Trophoblast cell (in vitro differentiated cells and primary cell): ENCODE data around the gene GAS2.

Experiments
- DNase-seq, 2 donors: peaks; one replicate each; pipeline ENCODE4 v3.0.0-alpha.2; 2016
- H2AFZ ChIP-seq: 2 replicates; pipeline ENCODE4 v1.6.1; 2013; ENCODE audit warnings: low read length, moderate library complexity, mild to moderate bottlenecking; ENCODE audit not compliant: insufficient read depth, poor library complexity
- H2AK5ac ChIP-seq: 2 replicates; pipeline ENCODE4 v1.6.1; 2013; ENCODE audit warnings: mild to moderate bottlenecking, low read length
- H2BK120ac ChIP-seq: 2 replicates; pipeline ENCODE4 v1.6.1; 2013; ENCODE audit warnings: low read length, mild to moderate bottlenecking, moderate library complexity; ENCODE audit not compliant: insufficient read depth, poor library complexity
- H2BK12ac ChIP-seq: 2 replicates; pipeline ENCODE4 v1.6.1; 2013; ENCODE audit warnings: mild to moderate bottlenecking, low read length, moderate library complexity
- H2BK5ac ChIP-seq: 2 replicates; pipeline ENCODE4 v1.6.1; 2013; ENCODE audit warnings: low read length, low read depth, moderate library complexity, mild to moderate bottlenecking; ENCODE audit not compliant: poor library complexity
- H3K14ac ChIP-seq: 2 replicates; pipeline ENCODE4 v1.6.1; 2013; ENCODE audit warnings: mild to moderate bottlenecking, low read length
- H3K18ac ChIP-seq: 2 replicates; pipeline ENCODE4 v1.6.1; 2013; ENCODE audit warnings: mild to moderate bottlenecking, low read length
- H3K23ac ChIP-seq: 2 replicates; pipeline ENCODE4 v1.6.1; 2013; ENCODE audit warnings: low read length
- H3K27ac ChIP-seq: 2 replicates; pipeline ENCODE4 v1.5.1; 2013; ENCODE audit warnings: low read depth, mild to moderate bottlenecking, inconsistent platforms, low read length, moderate library complexity
- H3K27me3 ChIP-seq: 2 replicates; pipeline ENCODE4 v1.6.1; 2013; ENCODE audit warnings: inconsistent platforms, mild to moderate bottlenecking, low read length, moderate library complexity; ENCODE audit not compliant: insufficient read depth
- H3K36me3 ChIP-seq, 2 experiments: 1 replicate in 1 of 2; 2 replicates in 1 of 2; pipeline ENCODE4 v1.6.1; 2013; ENCODE audit warnings: low read length in 2 of 2, mild to moderate bottlenecking in 2 of 2, moderate library complexity in 1 of 2; ENCODE audit not compliant: insufficient read depth in 2 of 2, control insufficient read depth in 1 of 2
- H3K4ac ChIP-seq: 2 replicates; pipeline ENCODE4 v1.6.1; 2013; ENCODE audit warnings: low read depth, mild to moderate bottlenecking, low read length, moderate library complexity
- H3K4me1 ChIP-seq, 2 experiments: 1 replicate in 1 of 2; 2 replicates in 1 of 2; pipeline ENCODE4 v1.6.1; 2013; ENCODE audit warnings: low read length in 2 of 2, mild to moderate bottlenecking in 2 of 2, moderate library complexity in 1 of 2; ENCODE audit not compliant: insufficient read depth in 2 of 2, control insufficient read depth in 1 of 2
- H3K4me2 ChIP-seq: 2 replicates; pipeline ENCODE4 v1.6.1; 2013; ENCODE audit warnings: inconsistent platforms, mild to moderate bottlenecking, low read length, moderate library complexity
- H3K4me3 ChIP-seq: 2 replicates; pipeline ENCODE4 v1.5.1; 2013; ENCODE audit warnings: mild to moderate bottlenecking, low read depth, low read length, inconsistent platforms
- H3K79me1 ChIP-seq: one replicate; pipeline ENCODE4 v1.6.1; 2013; ENCODE audit warnings: low read length
- H3K79me2 ChIP-seq: 2 replicates; pipeline ENCODE4 v1.6.1; 2013; ENCODE audit warnings: low read length, mild to moderate bottlenecking; ENCODE audit not compliant: control insufficient read depth, insufficient read depth, poor library complexity
- H3K9ac ChIP-seq: 2 replicates; pipeline ENCODE4 v1.6.1; 2013; ENCODE audit warnings: mild to moderate bottlenecking, low read length
- H3K9me3 ChIP-seq: 2 replicates; pipeline ENCODE4 v1.6.1; 2013; ENCODE audit warnings: low read depth, mild to moderate bottlenecking, control low read depth, inconsistent platforms, low read length; ENCODE audit not compliant: insufficient read depth
- H4K12ac ChIP-seq: 2 replicates; pipeline ENCODE4 v1.6.1; 2013; ENCODE audit warnings: low read depth, mild to moderate bottlenecking, low read length, moderate library complexity
- H4K8ac ChIP-seq: 2 replicates; pipeline ENCODE4 v1.6.1; 2013; ENCODE audit warnings: low read depth, mild to moderate bottlenecking, low read length, moderate library complexity
- H4K91ac ChIP-seq: one replicate; pipeline ENCODE4 v1.6.1; 2013; ENCODE audit warnings: low read depth, mild to moderate bottlenecking, low read length, moderate library complexity
- whole genome bisulfite sequencing: extraction: QIAGEN DNeasy Blood & Tissue Kit; methylation state at CpG from one replicate; pipeline ENCODE4 v1.1.7; 2013; ENCODE audit warnings: missing lambda C conversion rate; ENCODE audit not compliant: insufficient read length, insufficient coverage; ENCODE audit errors: extremely low coverage; 5-methylcytosine and 5-hydroxymethylcytosine counted together

Gene GAS2

GRCh38 chr11:22669368-22669767, 3.0 kb downstream of the GAS2 start:
- Histone ChIP-seq H3K79me2 (no peaks in the 10 kb centered on the region), H3K9ac (no peak overlapping the region), H4K12ac (no peak overlapping the region), H3K18ac (no peak overlapping the region), H3K36me3 (no peaks in the 10 kb centered on the region), H2BK5ac (no peak overlapping the region), H3K4ac (no peak overlapping the region), H3K23ac (no peak overlapping the region), H3K27ac (no peak overlapping the region), H3K4me2 (no peak overlapping the region), H2BK12ac (no peak overlapping the region), H3K14ac (no peak overlapping the region), H4K91ac (no peak overlapping the region), H2BK120ac (no peak overlapping the region), H3K9me3 (no peaks in the 10 kb centered on the region), H3K79me1 (no peaks in the 10 kb centered on the region), H2AFZ (no peak overlapping the region), H3K4me3 (no peak overlapping the region), H2AK5ac (no peak overlapping the region), H3K4me1 (peaks cover 4 to 8% of the 10 kb centered on the region in 2 experiments), H3K27me3 (no peaks in the 10 kb centered on the region), H4K8ac (no peak overlapping the region)
- no CpG with 5 or more reads among the region's 2 CpGs for WGBS
- DNase-seq, result no peak

DNA sequence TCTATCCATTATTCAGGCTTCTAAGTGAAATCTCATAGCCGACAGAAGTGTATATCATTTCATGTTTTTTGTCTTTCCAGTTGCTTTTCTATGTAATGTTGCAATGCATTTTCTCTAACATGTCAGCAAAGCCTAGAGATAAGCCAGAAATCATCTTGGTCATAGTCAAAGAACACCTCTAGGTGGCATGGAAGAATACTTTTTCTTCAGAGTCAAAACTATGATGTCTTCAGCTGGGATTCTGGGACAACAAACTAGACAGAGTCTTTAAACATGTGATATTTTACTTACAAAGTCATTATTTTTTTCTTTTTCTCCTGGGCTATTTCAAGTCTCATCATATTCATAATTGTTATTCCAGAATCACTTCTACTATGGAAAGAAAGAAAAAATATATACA, 4.4 kb downstream of the GAS2 start:
- H3K14ac ChIP-seq, result no peak overlapping the region
- H2BK120ac ChIP-seq, result no peak overlapping the region
- H3K36me3 ChIP-seq, result no peaks in the 10 kb centered on the region
- no CpG with 5 or more reads among the region's 1 CpG for WGBS
- H3K79me1 ChIP-seq, result no peaks in the 10 kb centered on the region
- no peak overlapping the region for H2BK5ac ChIP-seq
- no peaks in the 10 kb centered on the region for H3K79me2 ChIP-seq
- H3K18ac ChIP-seq, result no peak overlapping the region
- H3K27me3 ChIP-seq, result no peaks in the 10 kb centered on the region
- H3K27ac ChIP-seq, result no peak overlapping the region
- H3K9me3 ChIP-seq, result no peaks in the 10 kb centered on the region
- peak in 1 of 2 donors; percentile 59 for DNase-seq
- H3K23ac ChIP-seq, result no peak overlapping the region
- H4K12ac ChIP-seq, result no peak overlapping the region
- no peak overlapping the region for H3K4me3 ChIP-seq
- no peak overlapping the region for H2AFZ ChIP-seq
- H2BK12ac ChIP-seq, result no peak overlapping the region
- no peak overlapping the region for H4K8ac ChIP-seq
- H3K4me1 ChIP-seq, result peaks cover 4 to 7% of the 10 kb centered on the region in 2 experiments
- no peak overlapping the region for H4K91ac ChIP-seq
- H3K9ac ChIP-seq, result no peak overlapping the region
- H3K4me2 ChIP-seq, result no peak overlapping the region
- no peak overlapping the region for H3K4ac ChIP-seq
- no peak overlapping the region for H2AK5ac ChIP-seq

- DNase-seq, result no peak
- no peaks in the 10 kb centered on the region for H3K27me3 ChIP-seq
- H3K18ac ChIP-seq, result no peak overlapping the region
- no peak overlapping the region for H3K9ac ChIP-seq
- peaks cover 4% of the 10 kb centered on the region in 2 experiments for H3K4me1 ChIP-seq
- no peak overlapping the region for H3K4me2 ChIP-seq
- H3K4ac ChIP-seq, result no peak overlapping the region
- H3K79me1 ChIP-seq, result no peaks in the 10 kb centered on the region
- H3K9me3 ChIP-seq, result no peaks in the 10 kb centered on the region
- no CpG with 5 or more reads among the region's 2 CpGs for WGBS
- no peak overlapping the region for H2AK5ac ChIP-seq
- H3K79me2 ChIP-seq, result no peaks in the 10 kb centered on the region
- no peak overlapping the region for H3K27ac ChIP-seq
- H3K36me3 ChIP-seq, result no peaks in the 10 kb centered on the region
- H3K23ac ChIP-seq, result no peak overlapping the region
- no peak overlapping the region for H4K8ac ChIP-seq
- H2BK5ac ChIP-seq, result no peak overlapping the region
- no peak overlapping the region for H3K4me3 ChIP-seq
- H2AFZ ChIP-seq, result no peak overlapping the region
- H2BK120ac ChIP-seq, result no peak overlapping the region
- H3K14ac ChIP-seq, result no peak overlapping the region
- no peak overlapping the region for H4K12ac ChIP-seq
- H4K91ac ChIP-seq, result no peak overlapping the region
- H2BK12ac ChIP-seq, result no peak overlapping the region
These were observed 5.3 kb downstream of the GAS2 start for GRCh38 chr11:22671751-22672150.

GRCh38 chr11:22674470-22675439, 8.3 kb downstream of the GAS2 start:
- H2AK5ac ChIP-seq, result no peak overlapping the region
- no peaks in the 10 kb centered on the region for H3K36me3 ChIP-seq
- no CpG with 5 or more reads among the region's 4 CpGs for WGBS
- no peak overlapping the region for H3K9ac ChIP-seq
- no peaks in the 10 kb centered on the region for H3K79me2 ChIP-seq
- H3K9me3 ChIP-seq, result no peaks in the 10 kb centered on the region
- no peak overlapping the region for H3K4me2 ChIP-seq
- no peak overlapping the region for H2BK12ac ChIP-seq
- no peak overlapping the region for H3K14ac ChIP-seq
- no peak overlapping the region for H4K91ac ChIP-seq
- no peak overlapping the region for H3K4ac ChIP-seq
- no peak overlapping the region for H4K12ac ChIP-seq
- H2BK120ac ChIP-seq, result no peak overlapping the region
- H3K23ac ChIP-seq, result no peak overlapping the region
- H3K79me1 ChIP-seq, result no peaks in the 10 kb centered on the region
- no peak overlapping the region for H3K4me3 ChIP-seq
- no peak overlapping the region for H2BK5ac ChIP-seq
- H3K27me3 ChIP-seq, result no peaks in the 10 kb centered on the region
- no peaks in the 10 kb centered on the region for H3K4me1 ChIP-seq
- H3K27ac ChIP-seq, result no peak overlapping the region
- H4K8ac ChIP-seq, result no peak overlapping the region
- H2AFZ ChIP-seq, result no peak overlapping the region
- no peak overlapping the region for H3K18ac ChIP-seq
- peak in 1 of 2 donors; percentile 48 for DNase-seq
